Measurements from ENCODE around the gene HMGN3. TPM values are rescaled to one million over a fixed set of nuclear protein-coding genes. Genes with fewer than 3 reads are reported as not detected.

The HMGN3 gene
- polyA plus RNA-seq, 1 donor from 2014 or later = 121 TPM

GRCh38 chr6:79231666-79232065, 2.8 kb downstream of the HMGN3 start:
- Histone ChIP-seq H3K27me3 (ENCODE audit: insufficient read depth, low read depth, low read length) (no peaks in the 10 kb centered on the region), H3K9me2 (ENCODE audit: insufficient read depth, low read length) (no peaks in the 10 kb centered on the region), H3K4me3 (ENCODE audit: low read length) (no peak overlapping the region), H3K4me2 (ENCODE audit: low read length) (no peak overlapping the region), H3K36me3 (ENCODE audit: insufficient read depth, low read length) (no peaks in the 10 kb centered on the region), H3K9me3 (ENCODE audit: low read length) (no peaks in the 10 kb centered on the region), H4K20me1 (ENCODE audit: insufficient read depth) (no peaks in the 10 kb centered on the region), H3K79me2 (replicated peaks; ENCODE audit: insufficient read depth, low read length) (peaks cover 57% of the 10 kb centered on the region), H3K27ac (ENCODE audit: low read length) (no peak overlapping the region), H3K9ac (ENCODE audit: low read length) (no peak overlapping the region), H3F3A (ENCODE audit: insufficient read depth, low read length, poor library complexity, severe bottlenecking) (no peaks in the 10 kb centered on the region), H2AFZ (ENCODE audit: low read depth, low read length) (no peak overlapping the region)
- TF ChIP-seq EZH2 (IDR thresholded peaks at IDR 0.05; ENCODE audit: borderline replicate concordance, insufficient read depth, low read length, poor library complexity, severe bottlenecking) (no peak), EP300 (conservative IDR thresholded peaks at IDR 0.05; ENCODE audit: poor library complexity, severe bottlenecking) (no peak), SMC3 (conservative IDR thresholded peaks at IDR 0.05; ENCODE audit: poor library complexity) (no peak)

DNA sequence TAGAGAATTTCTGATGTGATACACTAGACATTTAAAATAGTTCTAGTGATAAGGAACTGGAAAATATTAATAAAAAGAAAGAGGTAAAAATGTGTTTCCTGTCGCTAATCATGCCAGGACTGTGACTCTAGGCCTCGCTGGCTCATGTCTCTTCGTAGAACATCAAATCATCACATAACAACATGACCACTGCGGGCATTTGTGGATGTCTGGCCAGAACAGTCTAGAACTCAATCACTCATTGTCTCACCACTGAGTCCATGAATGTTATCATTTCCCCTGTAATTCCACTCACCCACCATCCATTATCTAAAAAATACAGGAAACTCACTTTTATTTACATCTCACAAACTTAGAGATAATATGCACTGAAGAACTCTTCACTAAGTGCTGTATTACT, 3.4 kb downstream of the HMGN3 start:
- H3K79me2 ChIP-seq (replicated peaks; ENCODE audit: insufficient read depth, low read length) = peaks cover 63% of the 10 kb centered on the region
- H3K36me3 ChIP-seq (ENCODE audit: insufficient read depth, low read length) = no peaks in the 10 kb centered on the region
- TF ChIP-seq EP300 (conservative IDR thresholded peaks at IDR 0.05; ENCODE audit: poor library complexity, severe bottlenecking) (no peak), MXI1 (conservative IDR thresholded peaks at IDR 0.05; ENCODE audit: poor library complexity, severe bottlenecking) (no peak), POLR2AphosphoS5 (IDR thresholded peaks at IDR 0.05) (no peak), REST (IDR thresholded peaks at IDR 0.05; ENCODE audit: borderline replicate concordance) (no peak), EZH2 (IDR thresholded peaks at IDR 0.05; ENCODE audit: borderline replicate concordance, insufficient read depth, low read length, poor library complexity, severe bottlenecking) (no peak), RAD21 (conservative IDR thresholded peaks at IDR 0.05) (no peak), SMC3 (conservative IDR thresholded peaks at IDR 0.05; ENCODE audit: poor library complexity) (no peak), TAF1 (IDR thresholded peaks at IDR 0.05; ENCODE audit: low read depth) (no peak)
- TF ChIP-seq, protein P1, sequence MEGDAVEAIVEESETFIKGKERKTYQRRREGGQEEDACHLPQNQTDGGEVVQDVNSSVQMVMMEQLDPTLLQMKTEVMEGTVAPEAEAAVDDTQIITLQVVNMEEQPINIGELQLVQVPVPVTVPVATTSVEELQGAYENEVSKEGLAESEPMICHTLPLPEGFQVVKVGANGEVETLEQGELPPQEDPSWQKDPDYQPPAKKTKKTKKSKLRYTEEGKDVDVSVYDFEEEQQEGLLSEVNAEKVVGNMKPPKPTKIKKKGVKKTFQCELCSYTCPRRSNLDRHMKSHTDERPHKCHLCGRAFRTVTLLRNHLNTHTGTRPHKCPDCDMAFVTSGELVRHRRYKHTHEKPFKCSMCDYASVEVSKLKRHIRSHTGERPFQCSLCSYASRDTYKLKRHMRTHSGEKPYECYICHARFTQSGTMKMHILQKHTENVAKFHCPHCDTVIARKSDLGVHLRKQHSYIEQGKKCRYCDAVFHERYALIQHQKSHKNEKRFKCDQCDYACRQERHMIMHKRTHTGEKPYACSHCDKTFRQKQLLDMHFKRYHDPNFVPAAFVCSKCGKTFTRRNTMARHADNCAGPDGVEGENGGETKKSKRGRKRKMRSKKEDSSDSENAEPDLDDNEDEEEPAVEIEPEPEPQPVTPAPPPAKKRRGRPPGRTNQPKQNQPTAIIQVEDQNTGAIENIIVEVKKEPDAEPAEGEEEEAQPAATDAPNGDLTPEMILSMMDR (IDR thresholded peaks at IDR 0.05; ENCODE audit: poor library complexity, severe bottlenecking) = no peak
- no peaks in the 10 kb centered on the region for H4K20me1 ChIP-seq (ENCODE audit: insufficient read depth)
- no peaks in the 10 kb centered on the region for H3K9me3 ChIP-seq (ENCODE audit: low read length)
- no peak overlapping the region for H3K4me2 ChIP-seq (ENCODE audit: low read length)
- H3K9ac ChIP-seq (ENCODE audit: low read length) = no peak overlapping the region
- H3K9me2 ChIP-seq (ENCODE audit: insufficient read depth, low read length) = no peaks in the 10 kb centered on the region
- H3K27ac ChIP-seq (ENCODE audit: low read length) = no peak overlapping the region
- no peak overlapping the region for H3K4me3 ChIP-seq (ENCODE audit: low read length)
- no peak overlapping the region for H2AFZ ChIP-seq (ENCODE audit: low read depth, low read length)
- H3F3A ChIP-seq (ENCODE audit: insufficient read depth, low read length, poor library complexity, severe bottlenecking) = no peaks in the 10 kb centered on the region
- H3K27me3 ChIP-seq (ENCODE audit: insufficient read depth, low read depth, low read length) = no peaks in the 10 kb centered on the region
